GM21737 (cell line): Measurements from ENCODE around the gene PNLDC1.
A peak's percentile ranks its signal among the peaks of the same experiment; 100 is the strongest.
"Not testable (repeated sequence)": the region's sequence is repeated elsewhere in the genome, so short reads cannot be mapped to it uniquely, and the experiment has no call there.

Source experiments
- ATAC-seq: cut with Tn5 transposase; IDR thresholded peaks from one replicate; pipeline ENCODE4 v1.9.1; 2021; ENCODE audit warnings: mild to moderate bottlenecking, moderate library complexity; ENCODE audit not compliant: unreplicated experiment

PNLDC1 gene

GRCh38 chr6:159778542-159779103 lies 21.5 kb upstream of the PNLDC1 start:
- ATAC-seq, result no peak

GRCh38 chr6:159788276-159788675 lies 11.8 kb upstream of the PNLDC1 start:
- no peak for ATAC-seq

- ATAC-seq, result no peak
Observed at GRCh38 chr6:159788753-159789376, 11.2 kb upstream of the PNLDC1 start.

- peak; percentile 70 for ATAC-seq
Observed at GRCh38 chr6:159789377-159790148, 10.5 kb upstream of the PNLDC1 start, which contains the start of gene TCP1. TSS of gene TCP1 (minus strand) at chr6:159789602. CDS start at chr6:159789468, 134 bp downstream.

- peak; percentile 86 for ATAC-seq
Observed at GRCh38 chr6:159790149-159790955, 9.7 kb upstream of the PNLDC1 start, which contains the start of gene MRPL18. TSS of gene MRPL18 (plus strand) at chr6:159790467. CDS start at chr6:159790588, 121 bp downstream.

GRCh38 chr6:159790956-159791598 lies 9.0 kb upstream of the PNLDC1 start:
- no peak for ATAC-seq

- not testable (repeated sequence) for ATAC-seq
Observed at GRCh38 chr6:159794976-159795375, 5.1 kb upstream of the PNLDC1 start.

- no peak for ATAC-seq
Observed at GRCh38 chr6:159797554-159797953, 2.5 kb upstream of the PNLDC1 start.

GRCh38 chr6:159801935-159802334 lies 1.9 kb downstream of the PNLDC1 start:
- no peak for ATAC-seq

- no peak for ATAC-seq
Observed at GRCh38 chr6:159804504-159804903, 4.4 kb downstream of the PNLDC1 start.

GRCh38 chr6:159805440-159806020 lies 5.5 kb downstream of the PNLDC1 start:
- ATAC-seq, result no peak

- ATAC-seq, result no peak
Observed at GRCh38 chr6:159806021-159806458, 6.0 kb downstream of the PNLDC1 start.

- no peak for ATAC-seq
Observed at GRCh38 chr6:159807150-159807858, 7.2 kb downstream of the PNLDC1 start.

GRCh38 chr6:159808647-159809046 lies 8.6 kb downstream of the PNLDC1 start:
- no peak for ATAC-seq

GRCh38 chr6:159809149-159809548 lies 9.1 kb downstream of the PNLDC1 start:
- ATAC-seq, result peak; percentile 70

GRCh38 chr6:159813781-159814180 lies 13.7 kb downstream of the PNLDC1 start:
- ATAC-seq, result no peak

GRCh38 chr6:159815410-159815809 lies 15.3 kb downstream of the PNLDC1 start:
- no peak for ATAC-seq

GRCh38 chr6:159816775-159817174 lies 16.7 kb downstream of the PNLDC1 start:
- ATAC-seq, result not testable (repeated sequence)

- no peak for ATAC-seq
Observed at GRCh38 chr6:159817951-159818739, 18.1 kb downstream of the PNLDC1 start.
